ENCODE results near the gene SCARF2.

SCARF2 gene

GRCh38 chr22:20440637-20441591 lies 3.3 kb upstream of the SCARF2 start:
- DNase-seq (ENCODE audit: low read depth) = no peak

GRCh38 chr22:20439928-20440575 lies 2.4 kb upstream of the SCARF2 start:
- DNase-seq (ENCODE audit: low read depth) = no peak

DNA sequence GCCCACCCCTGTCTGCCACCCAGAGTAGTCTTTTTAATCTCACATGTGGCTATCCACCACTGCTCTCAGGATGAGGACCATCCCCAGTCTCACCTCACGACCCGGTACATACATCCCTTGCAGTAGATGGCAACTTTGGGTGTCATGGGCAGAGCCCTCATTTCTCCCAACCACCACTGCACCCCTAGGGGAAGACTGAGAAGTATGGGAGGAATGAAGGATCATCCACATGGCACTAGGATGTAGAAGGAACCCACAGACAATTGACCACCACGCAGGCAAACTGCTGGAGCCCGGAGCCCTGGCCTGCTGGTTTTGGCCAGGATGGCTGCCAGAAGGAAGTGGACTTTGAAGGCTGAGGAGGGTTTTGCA lies 1.9 kb upstream of the SCARF2 start:
- no peak for DNase-seq (ENCODE audit: low read depth)

- no peak for DNase-seq (ENCODE audit: low read depth)
These were observed 1.3 kb upstream of the SCARF2 start for GRCh38 chr22:20438678-20439492.

DNA sequence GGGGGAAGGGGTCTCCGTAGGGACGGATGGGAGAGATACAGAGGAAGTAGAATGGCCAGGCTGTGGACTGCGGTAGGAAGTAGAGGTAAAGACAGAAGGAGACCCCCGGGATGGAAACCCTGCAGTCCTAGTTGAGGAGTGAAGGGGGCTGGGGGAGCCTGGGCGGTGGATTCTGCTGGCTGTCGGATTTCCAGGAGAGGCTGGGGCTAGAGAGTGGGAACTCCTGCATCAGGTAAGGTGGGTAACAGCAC lies 727 bp upstream of the SCARF2 start:
- no peak for DNase-seq (ENCODE audit: low read depth)

GRCh38 chr22:20436768-20437612 lies 635 bp downstream of the SCARF2 start:
- no peak for DNase-seq (ENCODE audit: low read depth)

DNA sequence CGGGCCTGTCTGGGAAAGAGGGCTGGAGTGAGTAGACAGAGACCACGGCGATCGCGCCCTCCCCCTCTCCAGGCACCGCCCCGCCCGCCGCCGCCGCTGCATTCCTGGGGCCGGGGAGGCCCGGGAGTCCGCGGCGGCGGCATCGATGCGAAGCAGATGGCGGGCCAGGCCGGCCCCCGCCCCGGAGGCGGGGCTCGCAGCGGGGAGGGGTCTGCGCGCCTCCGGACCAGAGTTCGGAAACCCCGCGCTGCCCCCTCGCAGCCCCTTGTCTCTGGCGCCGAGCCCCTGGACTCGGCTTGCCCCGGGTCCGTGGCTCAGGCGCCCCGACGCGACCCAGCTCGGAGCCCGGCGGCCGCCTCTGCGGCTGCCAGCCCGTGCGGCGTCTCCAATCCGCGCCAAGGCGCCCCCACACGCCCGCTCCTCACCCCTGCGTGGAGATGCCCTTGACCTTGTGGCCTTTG lies 1.3 kb downstream of the SCARF2 start:
- no peak for DNase-seq (ENCODE audit: low read depth)

DNA sequence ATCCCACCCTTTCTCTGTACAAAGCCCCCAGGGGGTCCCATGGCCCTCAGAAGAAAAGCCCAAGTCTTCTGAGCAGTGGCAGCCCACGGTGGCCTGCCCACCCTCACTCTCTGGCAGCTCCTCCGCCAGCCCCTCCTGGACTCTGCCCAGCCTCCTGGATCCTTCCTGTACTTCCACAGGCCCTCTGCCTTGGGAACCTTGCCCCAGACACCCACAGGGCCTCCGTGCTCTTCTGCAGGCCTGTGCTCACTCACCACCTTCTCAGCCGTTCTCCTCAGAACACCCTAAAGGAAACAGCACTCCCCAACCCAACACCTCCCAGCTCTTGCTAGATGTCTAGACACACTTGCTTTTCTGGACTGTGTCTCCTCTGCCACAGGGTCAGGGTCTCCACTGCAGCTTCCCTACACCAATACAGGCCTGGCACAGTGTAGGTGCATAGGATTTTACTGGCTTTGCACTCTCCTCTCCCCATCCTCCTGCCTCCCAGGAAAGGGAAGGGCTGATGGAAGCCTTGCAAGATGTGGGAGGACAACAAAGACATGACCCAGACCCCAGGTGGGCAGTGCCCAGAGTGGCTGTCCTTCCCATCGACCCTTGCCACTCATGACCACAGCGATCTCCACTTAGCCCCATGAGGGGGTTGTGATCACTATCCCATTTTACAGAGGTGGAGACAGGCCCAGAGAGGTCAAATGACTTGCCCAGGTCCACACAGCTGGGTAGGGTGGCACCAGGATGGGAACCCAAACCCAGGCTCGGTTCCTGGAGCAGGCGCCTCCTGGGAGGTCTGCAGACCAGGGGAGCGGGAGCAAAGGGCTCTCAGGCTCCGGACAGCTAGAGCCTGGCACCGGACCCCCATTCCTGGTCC lies 2.0 kb downstream of the SCARF2 start:
- DNase-seq (ENCODE audit: low read depth) = no peak

- DNase-seq (ENCODE audit: low read depth) = no peak
These were observed 2.9 kb downstream of the SCARF2 start for GRCh38 chr22:20434773-20435172.

GRCh38 chr22:20434264-20434751 lies 3.3 kb downstream of the SCARF2 start:
- no peak for DNase-seq (ENCODE audit: low read depth)

DNA sequence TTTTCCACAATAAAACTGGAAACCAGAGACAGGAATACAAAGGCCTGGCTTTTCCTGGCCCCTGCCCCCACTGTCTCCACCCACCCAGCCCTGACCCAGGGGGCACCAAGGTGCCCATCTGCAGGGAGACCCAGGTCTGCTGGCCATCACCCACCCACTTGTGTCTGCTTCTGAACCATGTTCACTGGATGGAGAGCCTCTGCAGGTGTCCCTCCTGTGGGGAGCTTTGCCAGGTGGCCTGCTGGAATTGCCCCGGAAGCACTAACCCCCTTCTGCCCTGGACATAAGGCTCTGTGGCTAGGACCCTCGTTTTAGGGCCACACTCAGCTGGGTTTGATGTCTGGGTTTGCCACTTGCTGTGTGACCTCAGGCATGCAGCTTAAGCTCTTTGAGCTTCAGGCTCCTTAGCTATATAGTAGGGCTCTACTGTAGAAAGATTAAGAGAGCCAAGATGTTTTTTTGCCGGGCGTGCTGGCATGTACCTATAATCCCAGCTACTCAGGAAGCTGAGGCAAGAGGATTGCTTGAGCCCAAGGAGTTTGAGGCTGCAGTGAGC lies 3.9 kb downstream of the SCARF2 start:
- no peak for DNase-seq (ENCODE audit: low read depth)

GRCh38 chr22:20433191-20433590 lies 4.4 kb downstream of the SCARF2 start:
- DNase-seq (ENCODE audit: low read depth) = no peak

DNA sequence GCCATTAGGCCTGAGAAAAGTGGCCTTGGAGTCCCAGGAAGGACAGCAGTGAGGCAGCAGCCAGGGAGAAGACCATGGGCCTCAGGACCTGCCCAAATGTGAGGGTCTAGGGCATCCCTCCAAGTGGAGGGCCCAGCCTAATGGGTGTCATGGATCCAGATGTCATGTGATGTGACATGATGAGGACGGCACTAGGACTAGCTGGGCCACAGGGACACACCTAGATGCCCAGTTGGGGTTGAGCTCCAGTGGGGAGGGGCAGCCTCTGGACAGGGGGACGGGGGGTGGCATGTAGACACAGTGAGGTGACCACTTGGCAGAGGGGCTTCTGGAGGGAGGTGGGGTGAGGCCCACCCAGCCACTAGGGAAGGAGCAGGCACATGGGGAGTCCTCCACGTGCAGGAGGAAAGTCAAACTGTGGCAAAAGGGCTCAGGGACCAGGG lies 5.4 kb downstream of the SCARF2 start:
- no peak for DNase-seq (ENCODE audit: low read depth)

GRCh38 chr22:20431511-20432192 lies 6.0 kb downstream of the SCARF2 start:
- no peak for DNase-seq (ENCODE audit: low read depth)

DNA sequence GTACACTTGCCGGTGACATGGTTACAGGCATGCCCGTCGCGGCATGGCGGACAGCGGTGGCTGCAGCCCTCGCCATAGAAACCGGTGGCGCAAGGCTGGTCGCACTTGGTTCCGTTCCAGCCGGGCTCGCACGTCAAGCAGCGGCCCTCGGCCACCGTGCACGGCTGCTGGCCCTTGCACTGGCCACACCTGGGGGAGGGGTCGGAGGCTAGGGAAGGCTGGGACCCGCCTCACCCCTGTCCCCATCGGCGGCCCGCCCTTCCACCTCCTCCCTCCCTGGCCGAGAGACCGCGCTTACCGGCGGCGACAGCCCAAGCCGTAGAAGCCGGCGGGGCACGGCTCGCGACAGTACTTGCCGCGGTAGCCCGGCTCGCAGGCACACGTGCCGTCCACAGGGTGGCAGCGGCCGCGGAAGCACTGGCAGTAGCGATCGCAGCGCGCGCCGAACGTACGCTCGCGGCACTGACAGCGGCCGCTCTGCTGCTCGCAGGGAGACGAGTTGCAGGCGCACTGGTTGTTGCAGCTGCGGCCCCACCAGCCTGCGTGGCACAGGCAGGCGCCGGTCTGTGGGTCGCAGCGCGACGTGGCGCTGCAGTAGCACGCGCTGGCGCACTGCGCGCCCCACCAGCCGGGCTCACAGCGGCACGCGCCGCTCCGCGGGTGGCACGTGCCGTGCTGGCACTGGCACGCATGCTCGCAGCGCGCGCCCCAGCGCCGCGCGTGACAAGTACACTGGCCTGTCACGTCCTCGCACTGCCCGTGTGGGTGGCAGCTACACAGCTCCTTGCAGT lies 6.7 kb downstream of the SCARF2 start:
- DNase-seq (ENCODE audit: low read depth) = no peak

- DNase-seq (ENCODE audit: low read depth) = no peak
These were observed 7.4 kb downstream of the SCARF2 start for GRCh38 chr22:20430101-20430719.

DNA sequence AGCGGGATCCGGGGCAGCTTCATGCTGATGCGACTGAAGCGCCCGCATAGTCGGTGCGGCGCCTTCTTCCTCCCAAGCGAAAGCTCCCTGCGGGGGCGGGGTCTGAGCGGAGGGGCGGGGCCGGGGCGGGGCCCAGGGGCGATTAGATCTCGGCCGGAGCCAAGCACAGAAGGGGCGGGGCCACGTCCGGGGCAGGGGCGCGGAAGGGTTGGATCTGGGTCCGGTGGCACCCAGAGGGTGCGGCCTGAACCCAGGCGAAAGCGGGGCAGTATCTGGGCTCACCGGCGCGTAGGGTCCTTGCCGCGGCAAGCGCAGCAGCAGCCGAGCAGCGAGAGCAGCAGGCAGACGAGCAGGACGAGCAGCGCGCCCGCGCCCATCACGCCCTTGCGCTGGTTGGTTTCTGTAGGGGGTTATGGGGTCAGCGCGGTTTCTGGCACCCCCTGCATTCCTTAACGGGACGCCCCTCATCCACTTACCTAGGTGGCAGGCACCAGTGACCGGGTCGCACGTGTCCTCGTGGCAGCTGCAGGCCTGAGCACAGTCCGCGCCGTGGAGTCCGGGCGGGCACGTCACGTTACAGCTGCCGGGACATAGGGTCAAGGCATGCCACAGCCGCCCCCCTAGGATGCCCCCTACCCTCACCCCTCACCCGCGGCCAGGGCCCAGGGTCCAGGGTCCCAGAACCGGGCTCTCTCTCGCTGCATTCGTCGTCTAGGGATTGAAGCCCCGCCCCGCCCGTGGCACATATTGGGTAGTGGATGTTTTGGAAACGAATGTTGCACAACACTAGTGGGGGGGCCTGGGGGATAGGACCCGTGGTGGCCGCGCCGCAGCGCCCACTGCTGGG lies 8.1 kb downstream of the SCARF2 start:
- DNase-seq (ENCODE audit: low read depth) = no peak

Data from HS-27A (cell line).